Limb (tissue), 2 donors: ENCODE measurements around the gene ACSL3.

ENCODE experiments used
- DNase-seq, 2 donors: peaks; one replicate each; pipeline ENCODE4 v3.0.0-alpha.2; 2016; ENCODE audit errors: extremely low spot score in 2 of 2

The ACSL3 gene

GRCh38 chr2:222941510-222942032 is 80.7 kb downstream of the ACSL3 start:
- DNase-seq, result no peak

- DNase-seq, result no peak
Observed at GRCh38 chr2:222942561-222942960, 81.7 kb downstream of the ACSL3 start.

GRCh38 chr2:222942977-222943376 is 82.1 kb downstream of the ACSL3 start:
- no peak for DNase-seq

GRCh38 chr2:222943820-222944219 is 83.0 kb downstream of the ACSL3 start:
- no peak for DNase-seq

- DNase-seq, result no peak
Observed at GRCh38 chr2:222944552-222944951, 83.7 kb downstream of the ACSL3 start.

GRCh38 chr2:222944971-222945740 is 84.3 kb downstream of the ACSL3 start:
- no peak for DNase-seq

GRCh38 chr2:222945887-222946286 is 85.1 kb downstream of the ACSL3 start:
- no peak for DNase-seq

- DNase-seq, result no peak
Observed at GRCh38 chr2:222946700-222947287, 86.0 kb downstream of the ACSL3 start.

- DNase-seq, result no peak
Observed at GRCh38 chr2:222949073-222949472, 88.2 kb downstream of the ACSL3 start.

- DNase-seq, result no peak
Observed at GRCh38 chr2:222949690-222950323, 89.0 kb downstream of the ACSL3 start.

GRCh38 chr2:222950638-222951285 is 89.9 kb downstream of the ACSL3 start:
- DNase-seq, result no peak

GRCh38 chr2:222952204-222952603 is 91.4 kb downstream of the ACSL3 start:
- no peak for DNase-seq

- no peak for DNase-seq
Observed at GRCh38 chr2:222955008-222955407, 94.2 kb downstream of the ACSL3 start.

- DNase-seq, result no peak
Observed at GRCh38 chr2:222959358-222959757, 98.5 kb downstream of the ACSL3 start.

- no peak for DNase-seq
Observed at GRCh38 chr2:222960126-222960525, 99.3 kb downstream of the ACSL3 start.

GRCh38 chr2:222963641-222964040 is 102.8 kb downstream of the ACSL3 start:
- no peak for DNase-seq

GRCh38 chr2:222964376-222965031 is 103.7 kb downstream of the ACSL3 start:
- no peak for DNase-seq

- DNase-seq, result no peak
Observed at GRCh38 chr2:222965555-222965954, 104.7 kb downstream of the ACSL3 start.

- no peak for DNase-seq
Observed at GRCh38 chr2:222968550-222969155, 107.8 kb downstream of the ACSL3 start.

- DNase-seq, result no peak
Observed at GRCh38 chr2:222969491-222969890, 108.7 kb downstream of the ACSL3 start.

- DNase-seq, result no peak
Observed at GRCh38 chr2:222972420-222972819, 111.6 kb downstream of the ACSL3 start.
